HepG2 (cell line): ENCODE results near the gene RETN. TPM values are rescaled to one million over a fixed set of nuclear protein-coding genes. Genes with fewer than 3 reads are reported as not detected.

ENCODE experiments used
- CBX1 ChIP-seq: IDR thresholded peaks from one replicate; pipeline ENCODE4 v1.6.1; 2016; ENCODE audit warnings: antibody characterized with exemption, low read depth
- CCAR2 ChIP-seq: fragments of 200-400 bp; formaldehyde crosslinking; optimal IDR thresholded peaks from 2 replicates; pipeline ENCODE3; 2018; ENCODE audit warnings: low read depth, mild to moderate bottlenecking, low read length, moderate library complexity
- CHD2 ChIP-seq: IDR thresholded peaks from 2 replicates; pipeline ENCODE4 v1.6.1; 2011; ENCODE audit warnings: low read depth, low read length, improper control_type of control experiment
- EED ChIP-seq: sonication (generic); formaldehyde crosslinking; IDR thresholded peaks from 2 replicates; pipeline ENCODE4 v1.5.0; 2020; ENCODE audit warnings: mild to moderate bottlenecking, missing genetic modification reagents
- FOXO4 ChIP-seq: sonication (generic); formaldehyde crosslinking; conservative IDR thresholded peaks from 2 replicates; pipeline ENCODE4 v1.8.1; 2023; ENCODE audit warnings: missing genetic modification reagents
- GPBP1L1 ChIP-seq: sonication (generic); formaldehyde crosslinking; IDR thresholded peaks from 2 replicates; pipeline ENCODE4 v1.5.0; 2020; ENCODE audit warnings: mild to moderate bottlenecking, missing genetic modification reagents
- MBNL3 ChIP-seq: fragments of 250-450 bp; sonication (Bioruptor Pico); conservative IDR thresholded peaks from 2 replicates; pipeline ENCODE4 v1.8.0; 2022; ENCODE audit warnings: mild to moderate bottlenecking, inconsistent platforms
- MIER2 ChIP-seq: IDR thresholded peaks from 2 replicates; pipeline ENCODE4 v1.6.1; 2016; ENCODE audit warnings: missing biosample characterization, missing genetic modification reagents
- NCOA5 ChIP-seq: sonication (generic); formaldehyde crosslinking; IDR thresholded peaks from 2 replicates; pipeline ENCODE4 v1.4.0; 2020; ENCODE audit warnings: missing genetic modification reagents
- SP4 ChIP-seq: sonication (generic); formaldehyde crosslinking; IDR thresholded peaks from 2 replicates; pipeline ENCODE4 v1.8.1; 2023; ENCODE audit warnings: mild to moderate bottlenecking, missing genetic modification reagents
- TBX3 ChIP-seq: fragments of 450-650 bp; IDR thresholded peaks from 2 replicates; pipeline ENCODE4 v1.6.1; 2017; ENCODE audit warnings: antibody characterized with exemption, mild to moderate bottlenecking, inconsistent platforms, borderline replicate concordance
- YY1 ChIP-seq: IDR thresholded peaks from 2 replicates; pipeline ENCODE4 v1.6.1; 2011; ENCODE audit warnings: low read length, low read depth, moderate library complexity, mild to moderate bottlenecking; ENCODE audit not compliant: insufficient read depth, insufficient replicate concordance
- ZBTB43 ChIP-seq: sonication (generic); formaldehyde crosslinking; conservative IDR thresholded peaks from 2 replicates; pipeline ENCODE4 v1.4.0; 2020; ENCODE audit warnings: missing genetic modification reagents
- ZFP62 ChIP-seq: sonication (generic); formaldehyde crosslinking; IDR thresholded peaks from 2 replicates; pipeline ENCODE4 v1.4.0; 2020; ENCODE audit warnings: missing genetic modification reagents
- ZMYM4 ChIP-seq: sonication (generic); formaldehyde crosslinking; IDR thresholded peaks from 2 replicates; pipeline ENCODE4 v1.8.1; 2023; ENCODE audit warnings: mild to moderate bottlenecking, missing genetic modification reagents
- ZNF510 ChIP-seq: sonication (generic); formaldehyde crosslinking; IDR thresholded peaks from 2 replicates; pipeline ENCODE4 v1.4.0; 2020; ENCODE audit warnings: low read depth, mild to moderate bottlenecking, missing genetic modification reagents
- ZNF513 ChIP-seq: sonication (generic); formaldehyde crosslinking; conservative IDR thresholded peaks from 2 replicates; pipeline ENCODE4 v1.5.0; 2020; ENCODE audit warnings: missing genetic modification reagents
- ZNF616 ChIP-seq: sonication (generic); formaldehyde crosslinking; IDR thresholded peaks from 2 replicates; pipeline ENCODE4 v1.5.0; 2020; ENCODE audit warnings: low read depth, mild to moderate bottlenecking, missing genetic modification reagents
- ZNF619 ChIP-seq: sonication (generic); formaldehyde crosslinking; IDR thresholded peaks from 2 replicates; pipeline ENCODE4 v1.4.0; 2020; ENCODE audit warnings: mild to moderate bottlenecking, missing genetic modification reagents
- ZNF687 ChIP-seq: sonication (generic); formaldehyde crosslinking; IDR thresholded peaks from 2 replicates; pipeline ENCODE4 v1.5.1; 2020; ENCODE audit warnings: mild to moderate bottlenecking, missing genetic modification reagents, moderate library complexity
- polyA plus RNA-seq, 8 experiments: library from polyadenylated mRNA; depleted of rRNA in 3 of 8; stranded (reverse) in 7 of 8; unstranded in 1 of 8; fragments of >200 nt; fragmentation: Illumina TruSeq in 4 of 8; extraction: Trizol in 4 of 8; gene quantifications; 2 replicates each; pipeline versions ENCODE4 v1.2.1 to v1.2.3, GENCODE V29; 2011 to 2016; ENCODE audit warnings: low read depth in 4 of 8, missing spikeins in 1 of 8, mixed read lengths in 1 of 8; ENCODE audit not compliant: insufficient read depth in 1 of 8
- total RNA-seq, 5 experiments: library from RNA; depleted of rRNA; stranded (reverse); fragments of >200 nt; fragmentation: Illumina TruSeq; extraction: Trizol; gene quantifications; 2 replicates each; pipeline ENCODE4 v1.2.3, GENCODE V29; 2016; ENCODE audit warnings: low read depth in 1 of 5

RETN gene
- total and polyA plus RNA-seq, 2 of the 13 experiments (the other 11 are each of a cell fraction or from before 2014, with no cell fraction given), result not detected

DNA sequence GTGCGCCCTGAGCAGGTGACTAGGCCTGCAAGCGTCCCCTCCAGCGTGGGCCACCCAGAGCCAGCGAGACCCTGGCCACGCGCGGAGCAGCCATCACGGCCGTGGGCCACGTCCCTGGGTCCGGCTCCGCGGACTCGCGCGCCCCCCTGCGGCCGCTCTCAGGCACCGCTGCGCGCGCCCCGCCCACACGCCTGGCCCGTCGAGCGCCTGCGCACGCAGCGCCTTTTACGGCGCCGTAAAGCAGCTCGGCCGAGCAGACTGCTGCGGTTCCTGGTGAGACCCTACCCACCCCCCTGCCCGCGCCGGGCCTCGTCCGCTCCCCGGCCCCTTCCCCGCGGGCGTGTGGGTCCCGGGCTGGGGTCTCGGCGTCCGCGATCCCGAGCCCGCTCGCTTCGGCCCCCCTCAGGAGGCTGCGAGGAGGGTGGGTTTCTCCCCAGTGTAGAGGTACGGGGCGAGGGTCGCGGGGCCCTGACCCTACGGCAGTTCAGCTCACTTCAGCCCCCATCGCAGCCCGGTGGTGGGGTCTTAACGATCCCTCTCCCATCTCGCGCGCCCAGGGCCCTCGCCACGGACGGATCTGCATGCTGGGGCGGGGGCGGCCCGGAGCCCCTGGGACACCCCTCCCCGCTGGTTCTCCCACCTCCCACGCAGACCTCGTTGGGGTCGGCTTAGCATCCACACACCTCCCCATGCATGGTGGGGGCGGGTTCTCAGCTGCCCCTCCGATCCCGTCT, 11.9 kb downstream of the RETN start, which contains the start of gene TRAPPC5 (continued):
- TF ChIP-seq TBX3, result no peak
- no peak for TF ChIP-seq MIER2 (CRISPR knock-in tag)
- TF ChIP-seq GPBP1L1 (CRISPR knock-in tag), result no peak
- TF ChIP-seq ZFP62 (CRISPR knock-in tag), result no peak
- TF ChIP-seq ZNF510 (CRISPR knock-in tag), result no peak
- no peak for TF ChIP-seq FOXO4 (CRISPR knock-in tag)
- 0 out of 2 replicates have a peak, but pooled peaks have one; percentile 12 for TF ChIP-seq ZNF619 (CRISPR knock-in tag)
- TF ChIP-seq ZBTB43 (CRISPR knock-in tag), result 0 out of 2 replicates have a peak, but pooled peaks have one; percentile 50
- TF ChIP-seq CHD2, result 0 out of 2 replicates have a peak, but pooled peaks have one; percentile 14
- TF ChIP-seq SP4 (CRISPR knock-in tag), result peak; percentile 85; the same call in 1 of the 2 replicates
- no peak for TF ChIP-seq CCAR2
- TF ChIP-seq MBNL3 (CRISPR knock-in tag), result no peak
- peak; percentile 70 for TF ChIP-seq ZNF687 (CRISPR knock-in tag)
- peak; percentile 72; the same call in 1 of the 2 replicates for TF ChIP-seq ZMYM4 (CRISPR knock-in tag)
- TF ChIP-seq NCOA5 (CRISPR knock-in tag), result no peak
- no peak for TF ChIP-seq EED
- TF ChIP-seq ZNF513 (CRISPR knock-in tag), result peak; percentile 82; the same call in 1 of the 2 replicates
- peak; percentile 76; the same call in 1 of the 2 replicates for TF ChIP-seq ZNF616 (CRISPR knock-in tag)
- no peak for TF ChIP-seq CBX1
- TF ChIP-seq YY1, result peak; percentile 76
